Measurements from ENCODE around the gene CCNQ.

The CCNQ gene

DNA sequence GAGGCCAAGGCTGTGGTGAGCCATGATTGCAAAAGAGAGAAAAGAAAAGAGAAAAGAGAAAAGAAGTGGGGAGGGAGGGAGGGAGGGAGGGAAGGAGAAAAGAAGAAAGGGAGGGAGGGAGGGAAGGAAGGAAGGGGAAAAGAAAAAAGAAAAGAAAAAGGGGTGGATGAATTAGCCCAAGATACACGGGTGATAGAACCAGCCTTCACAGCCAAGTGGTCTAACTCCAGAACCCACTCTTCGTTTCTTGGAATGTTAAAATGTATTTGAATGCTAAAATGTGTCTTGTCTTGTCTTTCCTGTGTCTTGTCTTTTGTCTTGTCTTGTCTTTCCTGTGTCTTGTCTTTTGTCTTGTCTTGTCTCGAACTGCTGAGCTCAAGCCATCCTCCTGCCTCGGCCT is 13.1 kb downstream of the CCNQ start:
- Histone ChIP-seq H3K4me1 (ENCODE audit: control insufficient read depth in 2 of 2, insufficient read depth in 2 of 2, low read length in 2 of 2) (peaks cover under 1 to 4% of the 10 kb centered on the region in 2 donors), H3K9me3 (ENCODE audit: control insufficient read depth in 2 of 2, low read length in 2 of 2) (no peaks in the 10 kb centered on the region), H3K27me3 (ENCODE audit: control insufficient read depth in 2 of 2, insufficient read depth in 2 of 2, low read length in 2 of 2) (peaks cover 0 to 3% of the 10 kb centered on the region in 2 donors), H3K27ac (ENCODE audit: low read depth in 2 of 2, low read length in 2 of 2) (no peak overlapping the region), H3K4me3 (ENCODE audit: low read length in 2 of 2) (no peak overlapping the region), H3K9ac (ENCODE audit: low read depth in 1 of 2, low read length in 2 of 2) (no peak overlapping the region), H3K36me3 (ENCODE audit: control insufficient read depth in 2 of 2, insufficient read depth in 2 of 2, low read length in 2 of 2) (peaks cover 2 to 13% of the 10 kb centered on the region in 2 donors)

DNA sequence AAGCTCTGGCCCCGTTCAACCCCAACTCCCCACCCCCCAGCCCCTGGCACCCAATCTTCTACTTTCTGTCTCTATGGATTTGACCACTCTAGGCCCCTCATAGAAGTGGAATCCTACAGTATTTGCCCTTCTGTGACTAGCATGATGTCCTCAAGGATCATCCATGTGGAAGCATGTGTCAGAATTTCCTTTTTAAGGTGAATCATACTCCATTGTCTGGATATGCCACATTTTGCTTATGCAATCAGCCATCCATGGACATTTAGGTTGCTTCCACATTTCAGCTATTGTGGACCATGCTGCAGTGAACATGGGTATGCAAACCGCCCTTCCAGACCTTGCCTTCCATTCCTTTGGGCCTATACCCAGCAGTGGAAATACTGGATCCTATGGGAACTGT is 15.5 kb downstream of the CCNQ start:
- Histone ChIP-seq H3K36me3 (ENCODE audit: control insufficient read depth in 2 of 2, insufficient read depth in 2 of 2, low read length in 2 of 2) (peaks cover 0 to 4% of the 10 kb centered on the region in 2 donors), H3K4me3 (ENCODE audit: low read length in 2 of 2) (no peak overlapping the region), H3K9ac (ENCODE audit: low read depth in 1 of 2, low read length in 2 of 2) (no peak overlapping the region), H3K27ac (ENCODE audit: low read depth in 2 of 2, low read length in 2 of 2) (no peak overlapping the region), H3K27me3 (ENCODE audit: control insufficient read depth in 2 of 2, insufficient read depth in 2 of 2, low read length in 2 of 2) (peaks cover 0 to 5% of the 10 kb centered on the region in 2 donors), H3K9me3 (ENCODE audit: control insufficient read depth in 2 of 2, low read length in 2 of 2) (no peaks in the 10 kb centered on the region), H3K4me1 (ENCODE audit: control insufficient read depth in 2 of 2, insufficient read depth in 2 of 2, low read length in 2 of 2) (no peaks in the 10 kb centered on the region)

DNA sequence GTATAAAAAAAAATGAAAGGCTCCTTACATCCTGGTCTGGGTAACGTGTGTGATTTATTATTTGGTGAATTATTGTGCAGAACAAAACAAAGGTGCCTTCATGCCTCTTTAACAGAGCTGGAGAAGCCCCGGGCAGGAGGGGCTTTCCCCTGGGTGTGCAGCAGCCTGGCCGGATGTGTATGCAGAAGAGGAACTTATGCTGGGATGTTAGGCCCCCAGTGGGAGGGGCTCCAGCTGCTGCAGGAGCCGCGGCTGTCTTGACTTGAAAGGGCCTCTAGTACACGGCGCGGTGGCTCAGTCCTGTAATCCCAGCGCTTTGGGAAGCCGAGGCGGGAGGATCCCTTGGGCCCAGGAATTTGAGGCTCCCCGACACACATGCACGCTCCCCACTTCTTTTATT is 16.0 kb downstream of the CCNQ start:
- peaks cover 0 to 5% of the 10 kb centered on the region in 2 donors for H3K27me3 ChIP-seq (ENCODE audit: control insufficient read depth in 2 of 2, insufficient read depth in 2 of 2, low read length in 2 of 2)
- no peak overlapping the region for H3K9ac ChIP-seq (ENCODE audit: low read depth in 1 of 2, low read length in 2 of 2)
- H3K36me3 ChIP-seq (ENCODE audit: control insufficient read depth in 2 of 2, insufficient read depth in 2 of 2, low read length in 2 of 2): peaks cover 0 to 4% of the 10 kb centered on the region in 2 donors
- no peaks in the 10 kb centered on the region for H3K9me3 ChIP-seq (ENCODE audit: control insufficient read depth in 2 of 2, low read length in 2 of 2)
- H3K27ac ChIP-seq (ENCODE audit: low read depth in 2 of 2, low read length in 2 of 2): no peak overlapping the region
- no peak overlapping the region for H3K4me3 ChIP-seq (ENCODE audit: low read length in 2 of 2)
- no peaks in the 10 kb centered on the region for H3K4me1 ChIP-seq (ENCODE audit: control insufficient read depth in 2 of 2, insufficient read depth in 2 of 2, low read length in 2 of 2)

DNA sequence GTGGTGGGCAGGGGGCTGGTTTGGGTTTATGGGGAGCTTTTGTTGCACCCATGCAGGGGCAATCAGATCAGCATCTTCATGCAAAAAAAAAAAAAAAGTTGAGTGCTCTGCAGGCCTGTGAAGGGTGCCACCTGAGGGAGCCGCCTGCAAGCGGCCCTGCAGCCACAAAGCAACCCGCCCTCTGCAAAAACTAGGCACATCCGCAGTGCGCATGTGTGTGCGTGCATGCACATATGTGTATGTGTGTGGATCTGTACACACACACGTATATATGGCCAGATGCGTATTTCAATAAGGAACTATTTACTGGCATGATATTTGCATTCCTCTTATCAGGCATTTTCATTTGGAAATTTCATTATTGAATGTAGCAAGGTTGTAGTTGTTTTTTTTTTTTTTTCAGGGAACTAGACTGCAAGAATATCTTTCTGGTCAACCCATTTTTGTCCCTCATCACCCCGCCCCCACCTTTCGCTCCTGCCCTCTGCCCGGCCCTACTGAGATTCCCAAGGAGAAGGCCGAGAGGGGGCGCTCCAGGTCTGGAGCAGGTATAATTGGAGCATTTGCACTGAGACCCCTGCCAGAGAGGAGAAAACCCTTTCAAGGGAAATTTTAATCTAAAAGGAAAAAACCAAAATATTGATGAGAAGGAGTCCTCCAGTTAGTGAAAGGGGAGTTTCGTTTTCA is 18.1 kb downstream of the CCNQ start:
- no peak overlapping the region for H3K27ac ChIP-seq (ENCODE audit: low read depth in 2 of 2, low read length in 2 of 2)
- H3K4me1 ChIP-seq (ENCODE audit: control insufficient read depth in 2 of 2, insufficient read depth in 2 of 2, low read length in 2 of 2): no peaks in the 10 kb centered on the region
- H3K27me3 ChIP-seq (ENCODE audit: control insufficient read depth in 2 of 2, insufficient read depth in 2 of 2, low read length in 2 of 2): peaks cover 0 to 5% of the 10 kb centered on the region in 2 donors
- H3K9ac ChIP-seq (ENCODE audit: low read depth in 1 of 2, low read length in 2 of 2): no peak overlapping the region
- no peaks in the 10 kb centered on the region for H3K9me3 ChIP-seq (ENCODE audit: control insufficient read depth in 2 of 2, low read length in 2 of 2)
- no peak overlapping the region for H3K4me3 ChIP-seq (ENCODE audit: low read length in 2 of 2)
- H3K36me3 ChIP-seq (ENCODE audit: control insufficient read depth in 2 of 2, insufficient read depth in 2 of 2, low read length in 2 of 2): no peaks in the 10 kb centered on the region

DNA sequence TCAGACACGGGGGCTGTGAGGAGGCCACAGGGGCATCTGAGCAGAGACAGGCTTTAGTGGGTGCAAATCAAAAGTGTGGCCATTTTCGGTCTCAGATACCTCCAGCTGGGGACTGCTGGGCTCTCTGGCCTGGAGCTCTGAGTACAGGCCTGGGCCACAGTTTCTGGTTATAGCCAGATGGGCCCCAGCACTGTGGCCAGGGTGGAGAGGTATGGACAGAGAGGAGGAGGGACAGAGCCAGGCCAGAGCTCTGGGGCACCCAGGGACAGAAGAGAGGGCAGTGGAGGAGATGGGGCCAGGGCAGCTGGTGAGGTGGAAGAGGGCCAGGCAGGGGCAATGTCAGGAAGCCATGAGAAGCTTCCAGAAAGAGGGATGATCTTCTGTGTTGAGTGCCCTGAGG is 20.1 kb downstream of the CCNQ start:
- H3K36me3 ChIP-seq (ENCODE audit: control insufficient read depth in 2 of 2, insufficient read depth in 2 of 2, low read length in 2 of 2): no peaks in the 10 kb centered on the region
- no peak overlapping the region for H3K9ac ChIP-seq (ENCODE audit: low read depth in 1 of 2, low read length in 2 of 2)
- no peaks in the 10 kb centered on the region for H3K9me3 ChIP-seq (ENCODE audit: control insufficient read depth in 2 of 2, low read length in 2 of 2)
- no peaks in the 10 kb centered on the region for H3K4me1 ChIP-seq (ENCODE audit: control insufficient read depth in 2 of 2, insufficient read depth in 2 of 2, low read length in 2 of 2)
- H3K27ac ChIP-seq (ENCODE audit: low read depth in 2 of 2, low read length in 2 of 2): no peak overlapping the region
- no peak overlapping the region for H3K4me3 ChIP-seq (ENCODE audit: low read length in 2 of 2)
- H3K27me3 ChIP-seq (ENCODE audit: control insufficient read depth in 2 of 2, insufficient read depth in 2 of 2, low read length in 2 of 2): peaks cover 5 to 10% of the 10 kb centered on the region in 2 donors

GRCh38 chrX:153578200-153578835 is 20.6 kb downstream of the CCNQ start:
- Histone ChIP-seq H3K27me3 (ENCODE audit: control insufficient read depth in 2 of 2, insufficient read depth in 2 of 2, low read length in 2 of 2) (peaks cover 9 to 10% of the 10 kb centered on the region in 2 donors), H3K36me3 (ENCODE audit: control insufficient read depth in 2 of 2, insufficient read depth in 2 of 2, low read length in 2 of 2) (no peaks in the 10 kb centered on the region), H3K27ac (ENCODE audit: low read depth in 2 of 2, low read length in 2 of 2) (no peak overlapping the region), H3K9me3 (ENCODE audit: control insufficient read depth in 2 of 2, low read length in 2 of 2) (no peaks in the 10 kb centered on the region), H3K4me3 (ENCODE audit: low read length in 2 of 2) (no peak overlapping the region), H3K4me1 (ENCODE audit: control insufficient read depth in 2 of 2, insufficient read depth in 2 of 2, low read length in 2 of 2) (no peaks in the 10 kb centered on the region), H3K9ac (ENCODE audit: low read depth in 1 of 2, low read length in 2 of 2) (no peak overlapping the region)

GRCh38 chrX:153576961-153577360 is 22.0 kb downstream of the CCNQ start:
- H3K36me3 ChIP-seq (ENCODE audit: control insufficient read depth in 2 of 2, insufficient read depth in 2 of 2, low read length in 2 of 2): no peaks in the 10 kb centered on the region
- no peaks in the 10 kb centered on the region for H3K4me1 ChIP-seq (ENCODE audit: control insufficient read depth in 2 of 2, insufficient read depth in 2 of 2, low read length in 2 of 2)
- no peaks in the 10 kb centered on the region for H3K9me3 ChIP-seq (ENCODE audit: control insufficient read depth in 2 of 2, low read length in 2 of 2)
- no peak overlapping the region for H3K27ac ChIP-seq (ENCODE audit: low read depth in 2 of 2, low read length in 2 of 2)
- no peak overlapping the region for H3K4me3 ChIP-seq (ENCODE audit: low read length in 2 of 2)
- no peak overlapping the region for H3K9ac ChIP-seq (ENCODE audit: low read depth in 1 of 2, low read length in 2 of 2)
- peaks cover 9 to 10% of the 10 kb centered on the region in 2 donors for H3K27me3 ChIP-seq (ENCODE audit: control insufficient read depth in 2 of 2, insufficient read depth in 2 of 2, low read length in 2 of 2)

DNA sequence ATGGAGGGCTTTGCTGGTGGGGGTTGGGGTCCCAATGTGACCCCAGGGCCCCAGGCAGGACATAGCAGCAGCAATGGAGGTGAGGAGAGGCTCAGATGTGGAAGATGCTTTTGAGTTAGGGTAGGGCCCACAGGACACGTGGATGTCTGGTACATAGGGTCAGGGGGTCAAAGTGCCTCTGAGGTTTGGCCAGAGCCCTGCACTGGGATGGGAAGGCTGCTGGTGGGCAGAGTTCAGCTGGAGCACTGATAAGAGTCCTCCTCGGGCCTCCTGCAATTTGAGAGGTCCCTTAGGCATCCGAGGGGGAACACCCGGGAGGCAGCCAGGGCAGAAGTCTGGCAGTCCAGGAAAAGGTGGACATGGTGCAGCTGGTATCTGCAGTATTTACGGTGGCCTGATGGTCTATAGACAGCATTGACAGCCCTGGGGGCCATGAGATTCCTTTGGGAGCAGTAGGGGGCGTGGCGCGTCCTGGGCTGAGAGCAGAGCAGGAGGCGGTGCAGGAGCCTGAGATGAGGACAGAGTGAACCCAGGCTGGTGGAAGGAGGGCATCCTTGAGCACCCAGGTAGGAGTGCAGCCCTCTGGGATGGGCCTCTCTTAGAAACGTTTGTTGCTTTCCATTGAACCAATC is 22.6 kb downstream of the CCNQ start:
- H3K27ac ChIP-seq (ENCODE audit: low read depth in 2 of 2, low read length in 2 of 2): no peak overlapping the region
- no peak overlapping the region for H3K9ac ChIP-seq (ENCODE audit: low read depth in 1 of 2, low read length in 2 of 2)
- H3K36me3 ChIP-seq (ENCODE audit: control insufficient read depth in 2 of 2, insufficient read depth in 2 of 2, low read length in 2 of 2): no peaks in the 10 kb centered on the region
- no peaks in the 10 kb centered on the region for H3K4me1 ChIP-seq (ENCODE audit: control insufficient read depth in 2 of 2, insufficient read depth in 2 of 2, low read length in 2 of 2)
- no peak overlapping the region for H3K4me3 ChIP-seq (ENCODE audit: low read length in 2 of 2)
- H3K27me3 ChIP-seq (ENCODE audit: control insufficient read depth in 2 of 2, insufficient read depth in 2 of 2, low read length in 2 of 2): peaks cover 9 to 10% of the 10 kb centered on the region in 2 donors
- H3K9me3 ChIP-seq (ENCODE audit: control insufficient read depth in 2 of 2, low read length in 2 of 2): no peaks in the 10 kb centered on the region

GRCh38 chrX:153573984-153574383 is 25.0 kb downstream of the CCNQ start:
- no peak overlapping the region for H3K4me3 ChIP-seq (ENCODE audit: low read length in 2 of 2)
- H3K27ac ChIP-seq (ENCODE audit: low read depth in 2 of 2, low read length in 2 of 2): no peak overlapping the region
- H3K4me1 ChIP-seq (ENCODE audit: control insufficient read depth in 2 of 2, insufficient read depth in 2 of 2, low read length in 2 of 2): no peaks in the 10 kb centered on the region
- H3K36me3 ChIP-seq (ENCODE audit: control insufficient read depth in 2 of 2, insufficient read depth in 2 of 2, low read length in 2 of 2): no peaks in the 10 kb centered on the region
- no peak overlapping the region for H3K9ac ChIP-seq (ENCODE audit: low read depth in 1 of 2, low read length in 2 of 2)
- H3K27me3 ChIP-seq (ENCODE audit: control insufficient read depth in 2 of 2, insufficient read depth in 2 of 2, low read length in 2 of 2): peaks cover 5 to 9% of the 10 kb centered on the region in 2 donors
- H3K9me3 ChIP-seq (ENCODE audit: control insufficient read depth in 2 of 2, low read length in 2 of 2): no peaks in the 10 kb centered on the region

- Histone ChIP-seq H3K27me3 (ENCODE audit: control insufficient read depth in 2 of 2, insufficient read depth in 2 of 2, low read length in 2 of 2) (peaks cover 5 to 9% of the 10 kb centered on the region in 2 donors), H3K9ac (ENCODE audit: low read depth in 1 of 2, low read length in 2 of 2) (no peak overlapping the region), H3K36me3 (ENCODE audit: control insufficient read depth in 2 of 2, insufficient read depth in 2 of 2, low read length in 2 of 2) (no peaks in the 10 kb centered on the region)
Observed at GRCh38 chrX:153572601-153573000, 26.3 kb downstream of the CCNQ start.

More at GRCh38 chrX:153572601-153573000, 26.3 kb downstream of the CCNQ start:
- Histone ChIP-seq H3K4me3 (ENCODE audit: low read length in 2 of 2) (no peak overlapping the region), H3K27ac (ENCODE audit: low read depth in 2 of 2, low read length in 2 of 2) (no peak overlapping the region), H3K9me3 (ENCODE audit: control insufficient read depth in 2 of 2, low read length in 2 of 2) (no peaks in the 10 kb centered on the region), H3K4me1 (ENCODE audit: control insufficient read depth in 2 of 2, insufficient read depth in 2 of 2, low read length in 2 of 2) (no peaks in the 10 kb centered on the region)

Data from mucosa of rectum (tissue), 2 donors.